Measurements from ENCODE around the gene TP53TG5. TPM values are rescaled to one million over a fixed set of nuclear protein-coding genes. Genes with fewer than 3 reads are reported as not detected.

TP53TG5 gene
- total RNA-seq, 1 donor from 2014 or later, result not detected

DNA sequence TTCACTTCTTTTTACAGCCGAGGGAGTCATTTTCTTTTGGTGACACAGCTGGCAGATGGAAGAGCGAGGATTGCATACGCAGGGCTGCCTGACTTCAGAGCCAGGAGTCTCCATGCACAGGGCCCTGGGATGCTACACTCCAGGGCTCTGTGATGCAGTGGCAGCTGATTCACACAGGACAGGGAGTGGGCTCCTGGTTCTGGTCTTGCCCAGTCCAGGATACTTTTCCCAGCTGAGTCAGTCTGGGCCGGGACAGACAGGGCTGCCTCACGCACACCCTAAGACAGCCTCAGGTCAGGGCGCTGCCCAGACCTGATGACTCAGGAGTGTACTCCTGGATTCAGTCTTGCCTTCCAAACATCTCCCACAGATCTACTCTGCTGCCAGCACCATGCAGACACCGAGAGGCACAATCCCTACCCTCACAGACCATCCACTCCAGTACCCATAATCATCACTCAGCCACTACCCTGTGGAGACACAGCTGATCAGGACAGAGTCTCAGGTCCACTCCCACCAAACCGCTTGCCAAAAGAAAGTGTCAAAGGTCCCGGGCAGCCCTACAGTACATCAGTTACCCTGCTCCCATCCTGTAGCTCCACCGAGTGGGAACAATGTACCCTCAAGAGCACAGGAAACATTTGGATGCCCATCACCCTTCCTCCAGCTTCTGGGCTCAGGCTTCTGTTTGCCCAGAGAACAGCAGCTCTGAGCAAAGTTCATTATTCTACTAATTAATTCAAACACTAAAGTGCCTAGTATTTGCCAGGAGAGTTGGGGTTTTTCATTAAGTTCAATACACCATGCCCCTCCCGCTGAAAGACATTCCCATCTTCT lies 41.4 kb downstream of the TP53TG5 start:
- Histone ChIP-seq H3K4me2 (ENCODE audit: low read length) (peak overlapping the region; percentile 81), H3K36me3 (ENCODE audit: insufficient read depth, low read length) (peaks cover 26% of the 10 kb centered on the region), H3K27ac (ENCODE audit: low read depth, low read length) (peak overlapping the region; percentile 100), H3K4me1 (ENCODE audit: insufficient read depth, low read length) (peaks cover 55% of the 10 kb centered on the region), H3K9ac (ENCODE audit: low read length) (peak overlapping the region; percentile 87), H3K9me3 (ENCODE audit: insufficient read depth, low read depth, low read length) (no peaks in the 10 kb centered on the region), H3K27me3 (ENCODE audit: insufficient read depth, low read length) (no peaks in the 10 kb centered on the region), H4K20me1 (ENCODE audit: insufficient read depth, low read length) (peaks cover 38% of the 10 kb centered on the region), H2AFZ (ENCODE audit: low read depth, low read length) (no peak overlapping the region), H3K4me3 (ENCODE audit: insufficient read depth, low read depth, low read length) (peak overlapping the region; percentile 28), H3K79me2 (ENCODE audit: insufficient read depth, low read length) (peaks cover 69% of the 10 kb centered on the region)
- Mint-ChIP-seq H3K27ac (ENCODE audit: unreplicated experiment) (peak overlapping the region; percentile 88), H3K4me1 (ENCODE audit: low read depth, unreplicated experiment) (peaks cover 50% of the 10 kb centered on the region), H3K27me3 (ENCODE audit: low read depth, unreplicated experiment) (no peaks in the 10 kb centered on the region), H3K4me3 (ENCODE audit: unreplicated experiment) (peak overlapping the region; percentile 55), H3K9me3 (ENCODE audit: unreplicated experiment) (no peaks in the 10 kb centered on the region), H3K36me3 (ENCODE audit: low read depth, unreplicated experiment) (peaks cover 7% of the 10 kb centered on the region)
- FAIRE-seq (no peak), DNase-seq (ENCODE audit: low read depth) (peak; percentile 95)
- TF ChIP-seq, protein P1, sequence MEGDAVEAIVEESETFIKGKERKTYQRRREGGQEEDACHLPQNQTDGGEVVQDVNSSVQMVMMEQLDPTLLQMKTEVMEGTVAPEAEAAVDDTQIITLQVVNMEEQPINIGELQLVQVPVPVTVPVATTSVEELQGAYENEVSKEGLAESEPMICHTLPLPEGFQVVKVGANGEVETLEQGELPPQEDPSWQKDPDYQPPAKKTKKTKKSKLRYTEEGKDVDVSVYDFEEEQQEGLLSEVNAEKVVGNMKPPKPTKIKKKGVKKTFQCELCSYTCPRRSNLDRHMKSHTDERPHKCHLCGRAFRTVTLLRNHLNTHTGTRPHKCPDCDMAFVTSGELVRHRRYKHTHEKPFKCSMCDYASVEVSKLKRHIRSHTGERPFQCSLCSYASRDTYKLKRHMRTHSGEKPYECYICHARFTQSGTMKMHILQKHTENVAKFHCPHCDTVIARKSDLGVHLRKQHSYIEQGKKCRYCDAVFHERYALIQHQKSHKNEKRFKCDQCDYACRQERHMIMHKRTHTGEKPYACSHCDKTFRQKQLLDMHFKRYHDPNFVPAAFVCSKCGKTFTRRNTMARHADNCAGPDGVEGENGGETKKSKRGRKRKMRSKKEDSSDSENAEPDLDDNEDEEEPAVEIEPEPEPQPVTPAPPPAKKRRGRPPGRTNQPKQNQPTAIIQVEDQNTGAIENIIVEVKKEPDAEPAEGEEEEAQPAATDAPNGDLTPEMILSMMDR (IDR thresholded peaks at IDR 0.05; ENCODE audit: insufficient read depth, low read depth, low read length), result no peak
- TF ChIP-seq EZH2 (IDR thresholded peaks at IDR 0.05; ENCODE audit: insufficient read depth, low read length), result no peak

DNA sequence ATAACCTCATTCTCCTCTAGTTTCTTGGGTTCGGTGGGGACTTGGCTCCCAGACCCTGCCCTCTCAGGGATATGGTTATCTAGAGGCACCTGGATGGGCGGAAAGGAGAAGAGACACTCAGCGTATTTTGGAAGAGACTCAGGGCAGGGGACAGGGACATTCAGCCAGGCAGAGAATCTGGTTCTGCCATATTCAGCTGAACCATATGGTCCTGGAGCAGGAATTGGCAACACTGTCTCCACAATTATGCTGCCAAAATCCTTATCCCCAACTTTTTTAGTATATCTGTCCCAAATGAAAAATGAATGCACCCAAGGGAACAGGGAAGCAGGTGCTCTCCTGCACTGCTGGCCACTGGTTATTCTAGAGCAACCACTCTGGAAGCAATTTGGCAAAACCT lies 47.6 kb downstream of the TP53TG5 start:
- H3K4me2 ChIP-seq (ENCODE audit: low read length), result no peak overlapping the region
- DNase-seq (ENCODE audit: low read depth), result no peak
- Mint-ChIP-seq H3K27me3 (ENCODE audit: low read depth, unreplicated experiment) (no peaks in the 10 kb centered on the region), H3K9me3 (ENCODE audit: unreplicated experiment) (no peaks in the 10 kb centered on the region), H3K4me3 (ENCODE audit: unreplicated experiment) (no peak overlapping the region), H3K36me3 (ENCODE audit: low read depth, unreplicated experiment) (peaks cover 24% of the 10 kb centered on the region), H3K27ac (ENCODE audit: unreplicated experiment) (no peak overlapping the region), H3K4me1 (ENCODE audit: low read depth, unreplicated experiment) (peaks cover 5% of the 10 kb centered on the region)
- peaks cover 39% of the 10 kb centered on the region for H3K79me2 ChIP-seq (ENCODE audit: insufficient read depth, low read length)
- no peak overlapping the region for H3K27ac ChIP-seq (ENCODE audit: low read depth, low read length)
- H3K36me3 ChIP-seq (ENCODE audit: insufficient read depth, low read length), result peaks cover 71% of the 10 kb centered on the region
- H3K9me3 ChIP-seq (ENCODE audit: insufficient read depth, low read depth, low read length), result no peaks in the 10 kb centered on the region
- H3K9ac ChIP-seq (ENCODE audit: low read length), result no peak overlapping the region
- no peak for TF ChIP-seq EZH2 (IDR thresholded peaks at IDR 0.05; ENCODE audit: insufficient read depth, low read length)
- TF ChIP-seq, protein P1 (IDR thresholded peaks at IDR 0.05; ENCODE audit: insufficient read depth, low read depth, low read length), result no peak
- no peak for FAIRE-seq
- H4K20me1 ChIP-seq (ENCODE audit: insufficient read depth, low read length), result peaks cover 67% of the 10 kb centered on the region
- H3K4me3 ChIP-seq (ENCODE audit: insufficient read depth, low read depth, low read length), result no peak overlapping the region
- no peaks in the 10 kb centered on the region for H3K27me3 ChIP-seq (ENCODE audit: insufficient read depth, low read length)
- peaks cover 1% of the 10 kb centered on the region for H3K4me1 ChIP-seq (ENCODE audit: insufficient read depth, low read length)
- H2AFZ ChIP-seq (ENCODE audit: low read depth, low read length), result no peak overlapping the region
